NCI-H1436 (cell line): Measurements from ENCODE around the gene SLC22A15.
"Not testable (repeated sequence)": the region's sequence is repeated elsewhere in the genome, so short reads cannot be mapped to it uniquely, and the experiment has no call there.

Source experiments
- DNase-seq: peaks from one replicate; lab custom pipeline; 2025; lab: John Stamatoyannopoulos, UW

The SLC22A15 gene

GRCh38 chr1:115980998-115981993 lies 5.0 kb downstream of the SLC22A15 start:
- no peak for DNase-seq

DNA sequence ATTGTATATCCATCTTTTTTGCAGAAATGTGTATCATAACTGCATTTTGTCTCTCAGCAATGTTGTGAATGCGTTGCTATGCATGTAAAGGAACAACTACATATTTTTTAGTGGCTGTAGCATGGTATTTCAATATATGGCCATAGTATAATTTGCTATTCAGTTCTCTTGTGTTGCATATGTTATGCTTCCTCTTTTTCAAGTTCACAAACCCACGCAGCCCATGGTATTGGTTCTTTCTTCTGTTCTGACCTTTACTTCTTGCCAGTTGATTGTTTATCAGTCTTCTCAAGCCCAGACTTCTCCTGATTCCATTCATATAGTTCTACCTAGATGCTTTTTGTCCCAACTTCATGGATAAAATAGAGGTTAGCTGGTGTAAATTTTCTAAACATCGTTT lies 6.1 kb downstream of the SLC22A15 start:
- no peak for DNase-seq

GRCh38 chr1:115983584-115983983 lies 7.3 kb downstream of the SLC22A15 start:
- DNase-seq: no peak

GRCh38 chr1:115987623-115988022 lies 11.3 kb downstream of the SLC22A15 start:
- DNase-seq: no peak

- DNase-seq: no peak
Observed at GRCh38 chr1:115988953-115989352, 12.6 kb downstream of the SLC22A15 start.

- DNase-seq: no peak
Observed at GRCh38 chr1:115989699-115990098, 13.4 kb downstream of the SLC22A15 start.

- no peak for DNase-seq
Observed at GRCh38 chr1:115991909-115992308, 15.6 kb downstream of the SLC22A15 start.

DNA sequence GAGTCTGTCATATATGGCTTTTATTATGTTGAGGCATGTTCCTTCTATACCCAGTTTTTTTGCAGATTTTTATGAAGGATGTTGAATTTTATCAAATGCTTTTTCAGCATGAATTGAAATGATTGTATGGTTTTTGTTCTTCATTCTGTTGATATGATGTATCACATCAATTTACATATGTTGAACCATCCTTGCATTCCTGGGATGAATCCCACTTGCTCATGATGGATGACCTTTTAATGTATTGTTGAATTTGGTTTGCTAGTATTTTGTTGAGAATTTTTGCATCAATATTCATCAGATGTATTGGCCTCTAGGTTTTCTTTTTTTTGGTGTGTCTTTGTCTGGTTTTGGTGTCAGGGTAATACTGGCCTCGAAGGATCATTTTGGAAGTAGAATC lies 21.6 kb downstream of the SLC22A15 start:
- not testable (repeated sequence) for DNase-seq

- no peak for DNase-seq
Observed at GRCh38 chr1:116001739-116002487, 25.6 kb downstream of the SLC22A15 start.

GRCh38 chr1:116002781-116003420 lies 26.6 kb downstream of the SLC22A15 start:
- no peak for DNase-seq

- DNase-seq: no peak
Observed at GRCh38 chr1:116003823-116004222, 27.5 kb downstream of the SLC22A15 start.

DNA sequence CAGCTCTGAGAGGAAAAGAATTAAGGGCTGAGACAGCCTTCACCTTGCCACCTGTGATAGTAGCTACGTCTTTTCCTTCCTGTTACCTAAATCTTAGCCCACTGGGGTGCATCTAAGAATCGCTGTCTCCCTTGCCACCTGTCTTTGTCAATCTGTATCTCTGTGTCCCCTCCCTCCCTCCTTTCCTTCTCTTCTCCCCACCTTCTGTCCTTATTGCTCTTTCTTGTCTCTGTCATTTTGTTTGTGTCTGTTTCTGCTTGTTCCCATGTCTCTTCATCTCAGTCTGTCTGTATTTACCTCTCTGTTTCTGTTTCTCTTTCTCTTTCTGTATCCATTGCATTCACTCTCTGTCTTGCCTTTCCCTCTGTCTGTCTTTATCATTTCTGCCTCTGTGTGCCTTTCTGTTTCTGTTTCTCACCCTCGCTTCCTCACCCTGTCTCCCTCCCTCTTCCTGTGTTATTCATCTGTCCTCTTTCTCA lies 30.2 kb downstream of the SLC22A15 start:
- DNase-seq: no peak

GRCh38 chr1:116008656-116009390 lies 32.5 kb downstream of the SLC22A15 start:
- no peak for DNase-seq

DNA sequence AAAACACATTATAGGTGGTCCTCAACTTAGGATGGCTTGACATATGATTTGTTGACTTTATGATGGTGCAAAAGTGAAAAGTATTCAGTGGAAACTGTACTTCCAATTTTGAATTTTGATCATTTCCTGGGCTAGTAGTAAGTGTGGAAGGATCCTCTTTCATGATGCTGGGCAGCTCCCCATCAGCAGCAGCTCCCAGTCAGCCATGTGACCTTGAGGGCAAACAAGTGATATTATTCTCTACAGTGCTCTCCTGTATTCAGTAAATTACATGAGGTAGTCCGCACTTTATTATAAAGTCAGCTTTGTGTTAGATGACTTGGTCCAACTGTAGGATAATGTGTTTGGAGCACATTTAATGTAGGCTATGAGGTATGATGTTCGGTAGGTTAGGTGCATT lies 36.4 kb downstream of the SLC22A15 start:
- DNase-seq: no peak

GRCh38 chr1:116015679-116016078 lies 39.4 kb downstream of the SLC22A15 start:
- DNase-seq: no peak

- no peak for DNase-seq
Observed at GRCh38 chr1:116018007-116018406, 41.7 kb downstream of the SLC22A15 start.

- DNase-seq: no peak
Observed at GRCh38 chr1:116019653-116020253, 43.4 kb downstream of the SLC22A15 start.

- DNase-seq: peak; percentile 2
Observed at GRCh38 chr1:116020668-116021272, 44.5 kb downstream of the SLC22A15 start.

GRCh38 chr1:116024626-116025025 lies 48.3 kb downstream of the SLC22A15 start:
- DNase-seq: no peak

- DNase-seq: no peak
Observed at GRCh38 chr1:116026631-116027030, 50.3 kb downstream of the SLC22A15 start.
